ENCODE data around the gene SAMSN1. TPM values are rescaled to one million over a fixed set of nuclear protein-coding genes. Genes with fewer than 3 reads are reported as not detected.

The SAMSN1 gene
- total RNA-seq, 2 experiments from 2014 or later, result 51.3 to 59.0 TPM

DNA sequence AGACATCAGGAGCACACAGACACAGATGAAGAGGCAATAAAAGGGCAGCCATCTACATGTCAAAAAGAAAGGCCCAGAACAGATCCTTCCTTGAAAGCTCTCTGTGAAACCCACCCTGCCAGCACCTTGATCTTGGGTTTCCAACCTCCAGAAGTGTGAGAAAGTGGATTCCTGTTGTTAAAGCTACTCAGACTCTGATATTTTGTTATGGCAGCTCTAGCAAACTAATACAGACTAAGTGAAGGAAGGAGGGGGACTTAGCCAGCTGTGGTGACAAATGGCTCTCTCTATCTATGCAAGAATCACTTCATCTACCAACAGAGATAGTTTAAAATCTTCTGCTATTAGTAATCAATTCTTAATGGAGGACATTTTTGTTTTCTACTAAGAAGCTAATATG is 10.4 kb downstream of the SAMSN1 start:
- peak overlapping the region; percentile 95 for H3K27ac Mint-ChIP-seq
- H3K27me3 Mint-ChIP-seq, result no peaks in the 10 kb centered on the region
- H3K4me3 Mint-ChIP-seq, result no peak overlapping the region
- peaks cover 73% of the 10 kb centered on the region for H3K4me1 Mint-ChIP-seq
- H3K9me3 Mint-ChIP-seq, result peaks cover 32% of the 10 kb centered on the region
- ChIA-PET CTCF (interaction anchor here (0.6 to 1.5 kb wide), 4 partner anchors 8 to 79 kb away, joined by 3 to 4 read pairs (median 3); no protein-coding TSS in a partner anchor), POLR2A (interaction anchor here (0.6 kb wide), 1 partner anchor 32 kb away, joined by 5 read pairs; no protein-coding TSS in a partner anchor)
- H3K36me3 Mint-ChIP-seq (ENCODE audit: low read depth), result peaks cover 74% of the 10 kb centered on the region
- no peak for DNase-seq

DNA sequence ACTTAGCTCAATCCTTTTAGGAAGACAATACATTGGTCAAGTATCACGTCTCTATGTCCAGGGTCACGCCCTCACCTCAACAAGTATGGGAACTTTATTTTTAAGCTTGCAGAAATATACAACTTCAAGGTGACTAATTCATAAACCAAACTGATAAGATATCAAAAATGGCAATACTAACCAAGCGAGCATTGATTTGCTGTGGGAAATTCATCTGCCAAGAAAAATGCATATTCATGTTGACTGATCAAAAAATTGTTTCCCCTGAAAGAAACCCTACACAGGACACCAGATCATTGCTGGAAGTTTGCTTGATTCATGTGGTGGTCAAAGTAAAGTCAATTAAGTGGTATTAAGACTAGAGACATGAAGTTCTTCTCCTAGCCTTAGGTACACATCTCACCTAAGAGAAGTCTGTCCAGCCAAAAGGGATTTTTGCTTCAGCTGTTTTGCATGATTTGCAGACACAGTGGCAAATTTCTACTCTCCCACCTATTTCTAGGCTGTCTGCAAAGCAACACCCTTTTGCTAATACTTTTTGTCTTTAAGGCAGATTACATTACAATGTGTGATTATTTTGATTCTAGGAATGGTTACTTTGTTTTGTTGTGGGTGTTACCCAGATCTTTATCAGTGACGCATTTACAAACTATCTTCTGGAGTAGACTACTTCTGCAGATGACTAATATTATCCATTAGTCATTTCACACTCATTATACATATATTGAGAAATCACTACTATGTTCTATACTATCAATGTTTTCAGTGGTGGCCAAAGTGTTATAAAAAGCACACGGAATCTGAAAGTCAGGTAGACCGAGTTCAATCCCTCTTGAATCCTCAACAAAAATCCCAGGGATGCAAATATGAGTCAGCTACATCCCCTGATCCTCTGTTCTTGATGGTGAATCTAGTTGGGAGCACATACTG is 12.4 kb downstream of the SAMSN1 start:
- CTCF ChIA-PET, result interaction anchor here (0.7 to 1.2 kb wide), 3 partner anchors 17 to 67 kb away, joined by 3 read pairs; no protein-coding TSS in a partner anchor
- POLR2A ChIA-PET, result no interaction called here
- Mint-ChIP-seq H3K27ac (peak overlapping the region; percentile 95), H3K27me3 (no peaks in the 10 kb centered on the region), H3K9me3 (peaks cover 28% of the 10 kb centered on the region), H3K4me1 (peaks cover 65% of the 10 kb centered on the region), H3K4me3 (peak overlapping the region; percentile 75), H3K36me3 (ENCODE audit: low read depth) (peaks cover 68% of the 10 kb centered on the region)
- DNase-seq, result peak; percentile 18

DNA sequence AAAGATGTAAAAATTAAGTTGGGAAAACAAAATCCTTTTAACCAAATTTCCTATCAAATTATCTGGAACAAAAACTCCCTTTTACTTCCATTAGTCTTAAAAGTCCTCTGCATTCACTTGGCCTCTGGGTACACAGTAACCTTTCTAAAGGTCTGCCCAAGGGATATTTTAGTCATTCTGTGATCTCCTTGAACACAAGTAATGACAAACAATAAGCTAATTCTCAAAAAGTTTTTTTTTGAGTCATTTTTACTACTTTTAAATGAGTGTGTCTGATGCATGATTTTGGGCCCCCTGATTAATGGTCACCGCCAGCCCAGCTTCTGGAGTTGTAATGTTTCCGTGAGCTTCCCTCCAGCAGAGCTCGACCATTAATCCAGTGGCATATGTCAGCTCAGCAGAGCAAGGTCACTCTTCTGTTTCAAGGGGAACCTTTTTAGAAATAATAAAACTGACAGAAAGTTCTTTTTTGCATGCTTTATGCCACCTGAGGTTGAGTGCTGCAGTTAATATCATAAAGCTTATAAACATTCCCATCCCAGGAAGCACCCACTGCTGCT is 14.3 kb downstream of the SAMSN1 start:
- no peak overlapping the region for H3K27ac Mint-ChIP-seq
- peaks cover 19% of the 10 kb centered on the region for H3K9me3 Mint-ChIP-seq
- ChIA-PET POLR2A (interaction anchor here (0.6 kb wide), 1 partner anchor 24 kb away, joined by 3 read pairs; no protein-coding TSS in a partner anchor), CTCF (no interaction called here)
- DNase-seq, result no peak
- H3K4me1 Mint-ChIP-seq, result peaks cover 68% of the 10 kb centered on the region
- no peak overlapping the region for H3K4me3 Mint-ChIP-seq
- peaks cover 62% of the 10 kb centered on the region for H3K36me3 Mint-ChIP-seq (ENCODE audit: low read depth)
- no peaks in the 10 kb centered on the region for H3K27me3 Mint-ChIP-seq

DNA sequence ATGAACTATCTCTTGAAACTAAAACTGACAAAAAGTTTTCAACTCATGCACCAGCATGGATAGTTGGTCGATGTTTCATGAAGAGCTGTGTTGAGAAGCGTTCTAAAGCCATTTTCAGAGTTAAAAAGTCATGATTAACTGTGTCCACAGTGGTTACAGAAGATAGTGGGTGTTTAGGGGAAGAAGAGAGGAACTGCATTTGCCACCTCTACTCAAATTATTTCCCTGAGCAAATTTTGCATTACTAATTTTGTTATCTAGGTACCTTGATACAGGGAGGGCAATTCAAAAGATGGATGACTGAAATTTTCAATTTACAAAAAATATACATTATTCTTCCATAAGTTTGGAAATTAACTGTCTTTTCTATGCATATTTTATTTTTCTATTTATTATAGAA is 15.5 kb downstream of the SAMSN1 start:
- POLR2A ChIA-PET, result no interaction called here
- Mint-ChIP-seq H3K36me3 (ENCODE audit: low read depth) (peaks cover 54% of the 10 kb centered on the region), H3K9me3 (peaks cover 8% of the 10 kb centered on the region), H3K4me3 (no peak overlapping the region), H3K27ac (no peak overlapping the region), H3K4me1 (peaks cover 68% of the 10 kb centered on the region), H3K27me3 (no peaks in the 10 kb centered on the region)
- CTCF ChIA-PET, result interaction anchor here (0.6 kb wide), 1 partner anchor 179 kb away, joined by 3 read pairs; no protein-coding TSS in a partner anchor
- no peak for DNase-seq

DNA sequence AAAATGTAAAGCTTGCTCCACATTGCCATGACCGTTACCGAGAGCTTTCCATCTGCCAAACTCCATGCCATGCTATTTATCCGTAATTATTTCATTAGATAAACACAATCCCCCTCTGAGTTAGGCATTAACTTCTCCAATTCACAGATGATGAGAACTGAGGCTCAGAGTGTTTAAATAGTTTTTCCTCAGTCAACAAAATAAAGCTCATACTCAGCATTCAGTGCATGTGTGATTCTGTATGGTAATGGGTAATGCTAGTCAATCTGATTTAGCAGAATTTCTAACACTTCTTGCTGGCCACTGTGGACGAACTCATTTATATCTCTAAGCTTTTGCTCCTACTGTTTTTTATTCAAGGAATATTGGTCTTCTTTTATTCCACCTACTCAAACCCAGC is 17.3 kb downstream of the SAMSN1 start:
- Mint-ChIP-seq H3K27me3 (no peaks in the 10 kb centered on the region), H3K27ac (no peak overlapping the region), H3K4me1 (peaks cover 62% of the 10 kb centered on the region), H3K36me3 (ENCODE audit: low read depth) (peaks cover 43% of the 10 kb centered on the region), H3K9me3 (no peaks in the 10 kb centered on the region), H3K4me3 (no peak overlapping the region)
- no peak for DNase-seq
- CTCF ChIA-PET, result interaction anchor here (0.7 kb wide), 1 partner anchor 13 kb away, joined by 5 read pairs; no protein-coding TSS in a partner anchor
- POLR2A ChIA-PET, result no interaction called here

DNA sequence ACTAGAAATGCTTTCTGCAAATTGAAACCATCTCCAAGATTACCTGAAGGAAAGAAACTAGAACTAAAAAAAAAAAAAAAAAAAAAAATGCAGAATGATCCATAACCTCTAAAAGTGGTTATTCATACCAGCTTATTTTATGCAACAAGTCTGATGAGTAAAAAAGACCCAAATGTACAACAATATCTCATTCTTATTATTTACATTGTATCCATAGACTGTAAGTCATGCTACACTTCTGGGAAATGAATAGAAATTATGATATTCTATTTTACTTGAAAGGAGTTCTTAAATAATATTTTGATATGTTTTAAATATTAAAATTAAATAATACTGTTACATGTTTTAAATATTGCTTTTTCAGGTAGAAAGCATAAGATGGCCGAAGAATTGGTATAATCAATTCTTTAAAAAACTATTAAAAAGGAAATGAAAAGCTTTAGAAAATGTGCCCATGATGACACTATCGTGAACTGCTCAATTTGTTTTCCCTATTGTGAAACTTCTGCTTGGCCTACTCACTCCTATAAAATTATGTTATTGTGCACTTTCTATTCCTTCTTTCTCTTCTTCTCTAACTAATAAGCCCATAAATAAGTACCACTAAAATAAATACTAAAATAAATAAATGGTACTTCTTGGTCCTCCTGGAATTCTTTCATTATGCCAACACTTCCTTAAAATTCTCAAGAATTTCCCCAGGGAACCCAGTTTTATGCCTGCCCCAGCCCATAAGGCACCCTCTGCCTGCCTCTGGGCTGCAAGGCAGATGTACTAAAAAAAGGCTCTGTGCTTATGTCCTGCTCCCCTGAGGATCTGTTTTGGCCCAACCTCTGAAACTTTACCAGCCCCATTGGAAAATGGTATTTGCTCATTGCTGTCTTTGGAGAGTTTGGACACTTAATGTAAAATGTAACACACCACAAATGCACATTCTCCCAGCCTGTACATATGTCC is 18.1 kb downstream of the SAMSN1 start:
- ChIA-PET CTCF (interaction anchor here (0.7 to 2.0 kb wide), 4 partner anchors 8 to 13 kb away, joined by 3 to 5 read pairs (median 3); no protein-coding TSS in a partner anchor), POLR2A (no interaction called here)
- H3K36me3 Mint-ChIP-seq (ENCODE audit: low read depth), result peaks cover 43% of the 10 kb centered on the region
- H3K4me1 Mint-ChIP-seq, result peaks cover 63% of the 10 kb centered on the region
- no peaks in the 10 kb centered on the region for H3K9me3 Mint-ChIP-seq
- H3K27ac Mint-ChIP-seq, result peak overlapping the region; percentile 82
- H3K4me3 Mint-ChIP-seq, result peak overlapping the region; percentile 66
- DNase-seq, result no peak
- H3K27me3 Mint-ChIP-seq, result no peaks in the 10 kb centered on the region

DNA sequence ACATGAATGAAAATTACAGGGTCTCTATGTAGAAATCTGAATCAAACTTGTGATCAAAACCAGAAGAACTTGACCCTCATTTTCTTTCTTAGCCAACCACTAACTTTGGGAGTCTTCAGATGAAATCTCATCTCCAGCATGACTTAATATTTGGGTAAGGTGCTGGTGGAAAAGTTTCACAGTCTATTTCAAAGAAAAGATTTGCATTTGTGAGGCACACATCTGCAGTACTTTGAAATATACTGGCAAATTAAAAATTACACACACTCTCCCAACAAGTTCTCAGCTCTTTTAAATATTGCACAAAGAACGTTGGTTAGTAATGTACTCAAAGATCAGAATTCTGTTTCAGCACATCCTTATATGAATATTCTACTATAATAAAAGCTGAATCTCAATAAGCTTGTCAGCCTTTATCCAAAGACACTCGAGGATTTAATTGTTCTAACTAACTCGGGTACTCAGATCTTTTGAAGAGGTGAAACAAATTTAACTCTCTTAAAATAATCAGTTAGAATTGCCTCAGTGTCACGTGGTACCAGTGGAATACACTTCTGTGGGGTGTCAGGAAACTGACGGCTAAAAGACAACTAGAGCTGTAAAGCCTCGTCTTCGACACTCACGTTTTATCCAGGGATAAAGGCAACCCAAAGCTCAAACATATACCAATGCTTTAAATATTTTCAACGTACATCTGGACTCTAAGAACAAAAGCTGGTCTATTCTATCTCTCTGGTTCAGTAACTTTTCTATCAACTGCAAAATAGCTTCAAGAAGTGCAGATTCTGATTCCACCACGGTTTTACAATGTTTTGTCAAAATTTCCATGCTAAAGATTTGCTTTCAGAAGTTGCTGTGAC is 19.0 kb downstream of the SAMSN1 start:
- ChIA-PET CTCF (interaction anchor here (0.6 to 2.0 kb wide), 6 partner anchors 9 to 124 kb away, joined by 3 to 5 read pairs (median 3); no protein-coding TSS in a partner anchor), POLR2A (no interaction called here)
- H3K27me3 Mint-ChIP-seq, result no peaks in the 10 kb centered on the region
- peak overlapping the region; percentile 82 for H3K27ac Mint-ChIP-seq
- H3K9me3 Mint-ChIP-seq, result no peaks in the 10 kb centered on the region
- peaks cover 41% of the 10 kb centered on the region for H3K36me3 Mint-ChIP-seq (ENCODE audit: low read depth)
- H3K4me1 Mint-ChIP-seq, result peaks cover 63% of the 10 kb centered on the region
- peak overlapping the region; percentile 66 for H3K4me3 Mint-ChIP-seq
- no peak for DNase-seq

DNA sequence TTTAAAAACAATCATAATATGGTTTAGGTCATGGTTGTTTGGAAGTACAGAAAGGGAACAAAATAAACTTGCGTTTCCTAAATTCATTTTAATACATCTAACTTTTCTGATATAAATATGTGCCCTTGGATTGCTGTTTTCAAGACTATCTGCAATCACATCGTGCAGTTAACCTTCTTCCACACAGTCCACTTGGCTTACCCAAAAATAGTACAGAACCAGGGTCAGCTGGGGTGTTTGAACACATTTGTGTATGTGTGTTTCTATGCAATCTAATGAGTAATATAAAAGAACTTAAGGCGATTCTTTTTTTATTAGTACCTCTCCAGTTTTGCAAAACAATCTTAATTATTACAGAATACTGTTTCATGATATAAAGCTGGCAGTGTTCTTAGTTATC is 19.9 kb downstream of the SAMSN1 start:
- Mint-ChIP-seq H3K4me1 (peaks cover 66% of the 10 kb centered on the region), H3K36me3 (ENCODE audit: low read depth) (peaks cover 44% of the 10 kb centered on the region), H3K4me3 (peak overlapping the region; percentile 66), H3K9me3 (no peaks in the 10 kb centered on the region), H3K27ac (no peak overlapping the region), H3K27me3 (no peaks in the 10 kb centered on the region)
- CTCF ChIA-PET, result interaction anchor here (0.6 to 2.0 kb wide), 3 partner anchors 12 to 123 kb away, joined by 3 to 5 read pairs (median 3); no protein-coding TSS in a partner anchor
- POLR2A ChIA-PET, result no interaction called here
- DNase-seq, result no peak

DNA sequence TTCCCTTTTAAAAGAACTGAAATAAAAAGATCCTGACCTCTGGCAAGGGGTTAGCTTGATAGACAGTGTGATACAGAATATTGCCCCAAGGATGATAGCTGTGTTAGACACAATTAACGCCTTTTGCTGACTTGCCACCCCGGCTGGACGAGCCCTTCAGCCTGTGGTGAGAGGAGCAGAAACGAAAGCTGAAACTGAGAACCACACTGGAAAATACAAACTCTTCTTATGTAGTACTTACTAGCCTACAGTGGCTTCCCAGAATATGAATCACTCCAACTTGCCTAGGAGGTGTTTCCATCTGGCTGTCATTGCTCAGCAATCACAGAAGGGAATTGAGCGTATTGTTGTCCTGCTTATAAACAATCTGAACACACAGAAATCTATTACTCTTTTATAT is 22.9 kb downstream of the SAMSN1 start:
- Mint-ChIP-seq H3K9me3 (no peaks in the 10 kb centered on the region), H3K27me3 (no peaks in the 10 kb centered on the region), H3K27ac (peak overlapping the region; percentile 81), H3K36me3 (ENCODE audit: low read depth) (peaks cover 42% of the 10 kb centered on the region), H3K4me1 (peaks cover 59% of the 10 kb centered on the region), H3K4me3 (peak overlapping the region; percentile 49)
- peak; percentile 31 for DNase-seq
- CTCF ChIA-PET, result interaction anchor here (1.0 to 2.1 kb wide), 2 partner anchors 70 to 214 kb away, joined by 4 to 6 read pairs; no protein-coding TSS in a partner anchor
- POLR2A ChIA-PET, result interaction anchor here (0.6 kb wide), 1 partner anchor 277 kb away, joined by 3 read pairs; no protein-coding TSS in a partner anchor

DNA sequence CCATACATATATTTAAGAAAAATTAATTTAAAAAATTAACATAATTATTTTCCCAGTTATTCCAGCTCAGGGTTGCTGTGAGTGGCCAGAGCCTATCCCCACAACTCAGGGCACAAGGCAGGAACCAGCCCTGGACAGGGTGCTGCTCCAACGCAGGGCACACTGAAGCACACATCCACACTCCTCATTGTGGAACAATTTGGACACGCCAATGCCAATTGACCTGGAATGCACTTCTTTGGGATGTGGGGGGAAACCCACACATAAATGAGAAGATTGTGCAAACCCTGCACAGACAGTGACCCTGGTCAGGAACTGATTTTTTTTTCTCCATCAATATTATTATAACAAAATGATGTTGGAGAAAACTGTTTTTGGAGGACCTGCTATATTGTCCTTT is 23.4 kb downstream of the SAMSN1 start:
- H3K27me3 Mint-ChIP-seq, result no peaks in the 10 kb centered on the region
- no peak overlapping the region for H3K27ac Mint-ChIP-seq
- no peak for DNase-seq
- H3K9me3 Mint-ChIP-seq, result no peaks in the 10 kb centered on the region
- H3K4me3 Mint-ChIP-seq, result no peak overlapping the region
- H3K4me1 Mint-ChIP-seq, result peaks cover 61% of the 10 kb centered on the region
- H3K36me3 Mint-ChIP-seq (ENCODE audit: low read depth), result peaks cover 45% of the 10 kb centered on the region
- POLR2A ChIA-PET, result interaction anchor here (0.6 kb wide), 1 partner anchor 277 kb away, joined by 3 read pairs; no protein-coding TSS in a partner anchor
- CTCF ChIA-PET, result interaction anchor here (1.0 to 2.1 kb wide), 2 partner anchors 69 to 215 kb away, joined by 4 to 6 read pairs; no protein-coding TSS in a partner anchor

DNA sequence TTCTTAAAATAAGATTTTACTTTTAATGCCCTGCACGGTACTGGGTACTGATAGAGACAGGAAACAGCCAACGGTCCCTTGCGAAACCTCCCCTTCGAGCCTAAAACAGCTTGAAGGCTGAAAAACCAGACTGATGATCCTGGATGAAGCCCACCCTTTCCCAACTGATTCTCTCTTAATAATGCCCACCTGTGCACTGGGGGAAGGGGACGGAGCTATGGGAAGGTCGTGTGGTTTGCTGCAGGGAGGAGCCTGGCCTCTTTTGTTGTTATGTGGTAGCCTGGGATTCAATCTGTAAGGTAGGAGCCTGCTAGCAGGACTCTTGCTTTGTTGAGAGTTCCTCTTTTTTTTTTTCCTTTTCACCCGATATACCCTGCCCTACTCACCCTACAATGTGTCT is 25.6 kb downstream of the SAMSN1 start:
- ChIA-PET CTCF (no interaction called here), POLR2A (no interaction called here)
- H3K4me3 Mint-ChIP-seq, result peak overlapping the region; percentile 27
- H3K4me1 Mint-ChIP-seq, result peaks cover 54% of the 10 kb centered on the region
- H3K27me3 Mint-ChIP-seq, result no peaks in the 10 kb centered on the region
- DNase-seq, result no peak
- H3K36me3 Mint-ChIP-seq (ENCODE audit: low read depth), result peaks cover 56% of the 10 kb centered on the region
- H3K27ac Mint-ChIP-seq, result peak overlapping the region; percentile 36
- H3K9me3 Mint-ChIP-seq, result peaks cover 8% of the 10 kb centered on the region
